ENCODE measurements around the gene EXT2. TPM values are rescaled to one million over a fixed set of nuclear protein-coding genes. Genes with fewer than 3 reads are reported as not detected.

Gene EXT2
- total RNA-seq, 1 experiment from 2014 or later: 39.1 TPM

DNA sequence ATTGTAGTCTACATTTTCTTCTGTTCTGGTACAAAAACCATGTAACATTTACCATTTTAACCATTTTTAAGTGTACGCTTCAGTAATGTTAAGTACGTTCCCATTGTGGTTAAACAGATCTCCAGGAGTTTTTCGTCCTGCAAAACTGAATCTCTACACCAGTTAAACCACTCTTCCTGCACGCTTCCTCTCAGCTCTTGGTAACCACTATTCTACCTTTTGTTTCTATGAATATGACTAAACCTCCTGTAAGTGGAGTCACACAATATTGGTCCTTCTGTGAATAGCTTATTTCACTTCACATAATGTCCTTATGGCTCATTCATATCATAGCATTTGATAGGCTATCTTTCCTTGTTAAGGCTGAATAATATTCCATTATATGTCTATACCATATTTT, 7.1 kb upstream of the EXT2 start (continued):
- TF ChIP-seq, protein P1, sequence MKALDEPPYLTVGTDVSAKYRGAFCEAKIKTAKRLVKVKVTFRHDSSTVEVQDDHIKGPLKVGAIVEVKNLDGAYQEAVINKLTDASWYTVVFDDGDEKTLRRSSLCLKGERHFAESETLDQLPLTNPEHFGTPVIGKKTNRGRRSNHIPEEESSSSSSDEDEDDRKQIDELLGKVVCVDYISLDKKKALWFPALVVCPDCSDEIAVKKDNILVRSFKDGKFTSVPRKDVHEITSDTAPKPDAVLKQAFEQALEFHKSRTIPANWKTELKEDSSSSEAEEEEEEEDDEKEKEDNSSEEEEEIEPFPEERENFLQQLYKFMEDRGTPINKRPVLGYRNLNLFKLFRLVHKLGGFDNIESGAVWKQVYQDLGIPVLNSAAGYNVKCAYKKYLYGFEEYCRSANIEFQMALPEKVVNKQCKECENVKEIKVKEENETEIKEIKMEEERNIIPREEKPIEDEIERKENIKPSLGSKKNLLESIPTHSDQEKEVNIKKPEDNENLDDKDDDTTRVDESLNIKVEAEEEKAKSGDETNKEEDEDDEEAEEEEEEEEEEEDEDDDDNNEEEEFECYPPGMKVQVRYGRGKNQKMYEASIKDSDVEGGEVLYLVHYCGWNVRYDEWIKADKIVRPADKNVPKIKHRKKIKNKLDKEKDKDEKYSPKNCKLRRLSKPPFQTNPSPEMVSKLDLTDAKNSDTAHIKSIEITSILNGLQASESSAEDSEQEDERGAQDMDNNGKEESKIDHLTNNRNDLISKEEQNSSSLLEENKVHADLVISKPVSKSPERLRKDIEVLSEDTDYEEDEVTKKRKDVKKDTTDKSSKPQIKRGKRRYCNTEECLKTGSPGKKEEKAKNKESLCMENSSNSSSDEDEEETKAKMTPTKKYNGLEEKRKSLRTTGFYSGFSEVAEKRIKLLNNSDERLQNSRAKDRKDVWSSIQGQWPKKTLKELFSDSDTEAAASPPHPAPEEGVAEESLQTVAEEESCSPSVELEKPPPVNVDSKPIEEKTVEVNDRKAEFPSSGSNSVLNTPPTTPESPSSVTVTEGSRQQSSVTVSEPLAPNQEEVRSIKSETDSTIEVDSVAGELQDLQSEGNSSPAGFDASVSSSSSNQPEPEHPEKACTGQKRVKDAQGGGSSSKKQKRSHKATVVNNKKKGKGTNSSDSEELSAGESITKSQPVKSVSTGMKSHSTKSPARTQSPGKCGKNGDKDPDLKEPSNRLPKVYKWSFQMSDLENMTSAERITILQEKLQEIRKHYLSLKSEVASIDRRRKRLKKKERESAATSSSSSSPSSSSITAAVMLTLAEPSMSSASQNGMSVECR (CRISPR knock-in tag; IDR thresholded peaks at IDR 0.05; ENCODE audit: borderline replicate concordance): no peak
- no peak for TF ChIP-seq ZNF232 (CRISPR knock-in tag; IDR thresholded peaks at IDR 0.05)
- no peak for TF ChIP-seq FOXP1 (CRISPR knock-in tag; IDR thresholded peaks at IDR 0.05; ENCODE audit: borderline replicate concordance)
- TF ChIP-seq ZNF396 (CRISPR knock-in tag; IDR thresholded peaks at IDR 0.05; ENCODE audit: borderline replicate concordance): no peak
- TF ChIP-seq NR2C2 (CRISPR knock-in tag; IDR thresholded peaks at IDR 0.05): no peak
- TF ChIP-seq, protein P2, sequence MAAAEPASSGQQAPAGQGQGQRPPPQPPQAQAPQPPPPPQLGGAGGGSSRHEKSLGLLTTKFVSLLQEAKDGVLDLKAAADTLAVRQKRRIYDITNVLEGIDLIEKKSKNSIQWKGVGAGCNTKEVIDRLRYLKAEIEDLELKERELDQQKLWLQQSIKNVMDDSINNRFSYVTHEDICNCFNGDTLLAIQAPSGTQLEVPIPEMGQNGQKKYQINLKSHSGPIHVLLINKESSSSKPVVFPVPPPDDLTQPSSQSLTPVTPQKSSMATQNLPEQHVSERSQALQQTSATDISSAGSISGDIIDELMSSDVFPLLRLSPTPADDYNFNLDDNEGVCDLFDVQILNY (CRISPR knock-in tag; IDR thresholded peaks at IDR 0.05): no peak
- no peak for TF ChIP-seq NR3C1 (CRISPR knock-in tag; conservative IDR thresholded peaks at IDR 0.05; ENCODE audit: low read depth)
- TF ChIP-seq, protein P3, sequence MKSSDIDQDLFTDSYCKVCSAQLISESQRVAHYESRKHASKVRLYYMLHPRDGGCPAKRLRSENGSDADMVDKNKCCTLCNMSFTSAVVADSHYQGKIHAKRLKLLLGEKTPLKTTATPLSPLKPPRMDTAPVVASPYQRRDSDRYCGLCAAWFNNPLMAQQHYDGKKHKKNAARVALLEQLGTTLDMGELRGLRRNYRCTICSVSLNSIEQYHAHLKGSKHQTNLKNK (CRISPR knock-in tag; IDR thresholded peaks at IDR 0.05): no peak
- TF ChIP-seq, protein P4, sequence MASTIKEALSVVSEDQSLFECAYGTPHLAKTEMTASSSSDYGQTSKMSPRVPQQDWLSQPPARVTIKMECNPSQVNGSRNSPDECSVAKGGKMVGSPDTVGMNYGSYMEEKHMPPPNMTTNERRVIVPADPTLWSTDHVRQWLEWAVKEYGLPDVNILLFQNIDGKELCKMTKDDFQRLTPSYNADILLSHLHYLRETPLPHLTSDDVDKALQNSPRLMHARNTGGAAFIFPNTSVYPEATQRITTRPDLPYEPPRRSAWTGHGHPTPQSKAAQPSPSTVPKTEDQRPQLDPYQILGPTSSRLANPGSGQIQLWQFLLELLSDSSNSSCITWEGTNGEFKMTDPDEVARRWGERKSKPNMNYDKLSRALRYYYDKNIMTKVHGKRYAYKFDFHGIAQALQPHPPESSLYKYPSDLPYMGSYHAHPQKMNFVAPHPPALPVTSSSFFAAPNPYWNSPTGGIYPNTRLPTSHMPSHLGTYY (CRISPR knock-in tag; IDR thresholded peaks at IDR 0.05): no peak
- no peak for TF ChIP-seq SP1 (CRISPR knock-in tag; conservative IDR thresholded peaks at IDR 0.05)
- TF ChIP-seq EMX1 (CRISPR knock-in tag; IDR thresholded peaks at IDR 0.05): no peak

DNA sequence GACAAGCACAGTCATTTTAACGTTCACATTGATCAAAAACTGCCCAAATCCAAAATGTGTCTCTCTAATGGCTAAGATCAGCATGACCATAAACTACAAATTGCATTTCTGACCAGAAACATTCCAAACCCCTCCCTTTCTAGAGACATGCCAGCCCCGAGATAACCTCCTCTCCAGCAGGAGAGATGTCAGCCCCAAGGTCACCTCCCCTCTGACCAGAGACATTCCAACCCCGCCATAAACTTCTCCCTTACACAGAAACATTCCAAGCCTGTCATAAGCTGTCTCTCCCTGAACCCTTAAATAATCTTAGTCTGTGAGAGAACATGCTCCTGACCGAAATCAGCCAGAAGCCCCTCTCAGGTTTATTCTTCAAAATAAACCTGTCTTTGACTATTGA, 6.6 kb upstream of the EXT2 start:
- Mint-ChIP-seq H3K36me3 (peaks cover 20% of the 10 kb centered on the region), H3K4me1 (no peaks in the 10 kb centered on the region), H3K27me3 (ENCODE audit: low read depth) (peaks cover 18% of the 10 kb centered on the region), H3K9me3 (peaks cover 40% of the 10 kb centered on the region), H3K4me3 (no peak overlapping the region), H3K27ac (no peak overlapping the region)
- DNase-seq (ENCODE audit: low spot score): no peak
- ChIA-PET CTCF (no interaction called here), POLR2A (no interaction called here)
- no peak for ATAC-seq
- TF ChIP-seq ELF4 (CRISPR knock-in tag; IDR thresholded peaks at IDR 0.05; ENCODE audit: low read depth) (no peak), ZNF671 (CRISPR knock-in tag; IDR thresholded peaks at IDR 0.05) (no peak), GRHL2 (CRISPR knock-in tag; IDR thresholded peaks at IDR 0.05; ENCODE audit: insufficient replicate concordance, severe bottlenecking) (no peak), TCF7 (CRISPR knock-in tag; IDR thresholded peaks at IDR 0.05; ENCODE audit: low read depth) (no peak), IRF2 (CRISPR knock-in tag; IDR thresholded peaks at IDR 0.05; ENCODE audit: borderline replicate concordance, low read depth) (no peak), ZNF396 (CRISPR knock-in tag; IDR thresholded peaks at IDR 0.05; ENCODE audit: borderline replicate concordance) (no peak), OVOL2 (CRISPR knock-in tag; IDR thresholded peaks at IDR 0.05; ENCODE audit: borderline replicate concordance) (no peak)
- TF ChIP-seq, protein P5, sequence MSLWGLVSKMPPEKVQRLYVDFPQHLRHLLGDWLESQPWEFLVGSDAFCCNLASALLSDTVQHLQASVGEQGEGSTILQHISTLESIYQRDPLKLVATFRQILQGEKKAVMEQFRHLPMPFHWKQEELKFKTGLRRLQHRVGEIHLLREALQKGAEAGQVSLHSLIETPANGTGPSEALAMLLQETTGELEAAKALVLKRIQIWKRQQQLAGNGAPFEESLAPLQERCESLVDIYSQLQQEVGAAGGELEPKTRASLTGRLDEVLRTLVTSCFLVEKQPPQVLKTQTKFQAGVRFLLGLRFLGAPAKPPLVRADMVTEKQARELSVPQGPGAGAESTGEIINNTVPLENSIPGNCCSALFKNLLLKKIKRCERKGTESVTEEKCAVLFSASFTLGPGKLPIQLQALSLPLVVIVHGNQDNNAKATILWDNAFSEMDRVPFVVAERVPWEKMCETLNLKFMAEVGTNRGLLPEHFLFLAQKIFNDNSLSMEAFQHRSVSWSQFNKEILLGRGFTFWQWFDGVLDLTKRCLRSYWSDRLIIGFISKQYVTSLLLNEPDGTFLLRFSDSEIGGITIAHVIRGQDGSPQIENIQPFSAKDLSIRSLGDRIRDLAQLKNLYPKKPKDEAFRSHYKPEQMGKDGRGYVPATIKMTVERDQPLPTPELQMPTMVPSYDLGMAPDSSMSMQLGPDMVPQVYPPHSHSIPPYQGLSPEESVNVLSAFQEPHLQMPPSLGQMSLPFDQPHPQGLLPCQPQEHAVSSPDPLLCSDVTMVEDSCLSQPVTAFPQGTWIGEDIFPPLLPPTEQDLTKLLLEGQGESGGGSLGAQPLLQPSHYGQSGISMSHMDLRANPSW (CRISPR knock-in tag; conservative IDR thresholded peaks at IDR 0.05; ENCODE audit: low read depth): no peak
- TF ChIP-seq, protein P6, sequence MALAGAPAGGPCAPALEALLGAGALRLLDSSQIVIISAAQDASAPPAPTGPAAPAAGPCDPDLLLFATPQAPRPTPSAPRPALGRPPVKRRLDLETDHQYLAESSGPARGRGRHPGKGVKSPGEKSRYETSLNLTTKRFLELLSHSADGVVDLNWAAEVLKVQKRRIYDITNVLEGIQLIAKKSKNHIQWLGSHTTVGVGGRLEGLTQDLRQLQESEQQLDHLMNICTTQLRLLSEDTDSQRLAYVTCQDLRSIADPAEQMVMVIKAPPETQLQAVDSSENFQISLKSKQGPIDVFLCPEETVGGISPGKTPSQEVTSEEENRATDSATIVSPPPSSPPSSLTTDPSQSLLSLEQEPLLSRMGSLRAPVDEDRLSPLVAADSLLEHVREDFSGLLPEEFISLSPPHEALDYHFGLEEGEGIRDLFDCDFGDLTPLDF (CRISPR knock-in tag; IDR thresholded peaks at IDR 0.05): no peak
- TF ChIP-seq, protein P7, sequence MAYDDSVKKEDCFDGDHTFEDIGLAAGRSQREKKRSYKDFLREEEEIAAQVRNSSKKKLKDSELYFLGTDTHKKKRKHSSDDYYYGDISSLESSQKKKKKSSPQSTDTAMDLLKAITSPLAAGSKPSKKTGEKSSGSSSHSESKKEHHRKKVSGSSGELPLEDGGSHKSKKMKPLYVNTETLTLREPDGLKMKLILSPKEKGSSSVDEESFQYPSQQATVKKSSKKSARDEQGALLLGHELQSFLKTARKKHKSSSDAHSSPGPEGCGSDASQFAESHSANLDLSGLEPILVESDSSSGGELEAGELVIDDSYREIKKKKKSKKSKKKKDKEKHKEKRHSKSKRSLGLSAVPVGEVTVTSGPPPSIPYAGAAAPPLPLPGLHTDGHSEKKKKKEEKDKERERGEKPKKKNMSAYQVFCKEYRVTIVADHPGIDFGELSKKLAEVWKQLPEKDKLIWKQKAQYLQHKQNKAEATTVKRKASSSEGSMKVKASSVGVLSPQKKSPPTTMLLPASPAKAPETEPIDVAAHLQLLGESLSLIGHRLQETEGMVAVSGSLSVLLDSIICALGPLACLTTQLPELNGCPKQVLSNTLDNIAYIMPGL (CRISPR knock-in tag; IDR thresholded peaks at IDR 0.05): no peak
- TF ChIP-seq, protein P8, sequence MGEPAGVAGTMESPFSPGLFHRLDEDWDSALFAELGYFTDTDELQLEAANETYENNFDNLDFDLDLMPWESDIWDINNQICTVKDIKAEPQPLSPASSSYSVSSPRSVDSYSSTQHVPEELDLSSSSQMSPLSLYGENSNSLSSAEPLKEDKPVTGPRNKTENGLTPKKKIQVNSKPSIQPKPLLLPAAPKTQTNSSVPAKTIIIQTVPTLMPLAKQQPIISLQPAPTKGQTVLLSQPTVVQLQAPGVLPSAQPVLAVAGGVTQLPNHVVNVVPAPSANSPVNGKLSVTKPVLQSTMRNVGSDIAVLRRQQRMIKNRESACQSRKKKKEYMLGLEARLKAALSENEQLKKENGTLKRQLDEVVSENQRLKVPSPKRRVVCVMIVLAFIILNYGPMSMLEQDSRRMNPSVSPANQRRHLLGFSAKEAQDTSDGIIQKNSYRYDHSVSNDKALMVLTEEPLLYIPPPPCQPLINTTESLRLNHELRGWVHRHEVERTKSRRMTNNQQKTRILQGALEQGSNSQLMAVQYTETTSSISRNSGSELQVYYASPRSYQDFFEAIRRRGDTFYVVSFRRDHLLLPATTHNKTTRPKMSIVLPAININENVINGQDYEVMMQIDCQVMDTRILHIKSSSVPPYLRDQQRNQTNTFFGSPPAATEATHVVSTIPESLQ (CRISPR knock-in tag; IDR thresholded peaks at IDR 0.05): no peak

Data from WTC11 (cell line).